ENCODE measurements around the gene STARD10. TPM values are rescaled to one million over a fixed set of nuclear protein-coding genes. Genes with fewer than 3 reads are reported as not detected.

STARD10 gene
- total RNA-seq, 1 donor from 2014 or later, result 28.2 TPM

- no peaks in the 10 kb centered on the region for H3K27me3 ChIP-seq (ENCODE audit: control insufficient read depth in 3 of 3, insufficient read depth in 3 of 3, low read length in 3 of 3)
- no peaks in the 10 kb centered on the region for H3K9me3 ChIP-seq (ENCODE audit: control insufficient read depth in 3 of 3, low read length in 3 of 3)
- no peaks in the 10 kb centered on the region for H3K36me3 ChIP-seq (ENCODE audit: control insufficient read depth in 3 of 3, insufficient read depth in 3 of 3, low read length in 3 of 3)
- peak overlapping the region; percentile 13 for H3K27ac ChIP-seq (ENCODE audit: low read depth, low read length)
- H3K9ac ChIP-seq (ENCODE audit: low read depth in 1 of 3, low read length in 3 of 3), result peak overlapping the region in 1 of 3 donors; percentile 25
- H3K4me3 ChIP-seq (ENCODE audit: low read length in 3 of 3), result no peak overlapping the region
- peaks cover 17 to 52% (median 31%) of the 10 kb centered on the region in 3 donors for H3K4me1 ChIP-seq (ENCODE audit: control insufficient read depth in 3 of 3, insufficient read depth in 3 of 3, low read length in 3 of 3)
Measured at GRCh38 chr11:72741429-72741833, 52.4 kb downstream of the STARD10 start.

DNA sequence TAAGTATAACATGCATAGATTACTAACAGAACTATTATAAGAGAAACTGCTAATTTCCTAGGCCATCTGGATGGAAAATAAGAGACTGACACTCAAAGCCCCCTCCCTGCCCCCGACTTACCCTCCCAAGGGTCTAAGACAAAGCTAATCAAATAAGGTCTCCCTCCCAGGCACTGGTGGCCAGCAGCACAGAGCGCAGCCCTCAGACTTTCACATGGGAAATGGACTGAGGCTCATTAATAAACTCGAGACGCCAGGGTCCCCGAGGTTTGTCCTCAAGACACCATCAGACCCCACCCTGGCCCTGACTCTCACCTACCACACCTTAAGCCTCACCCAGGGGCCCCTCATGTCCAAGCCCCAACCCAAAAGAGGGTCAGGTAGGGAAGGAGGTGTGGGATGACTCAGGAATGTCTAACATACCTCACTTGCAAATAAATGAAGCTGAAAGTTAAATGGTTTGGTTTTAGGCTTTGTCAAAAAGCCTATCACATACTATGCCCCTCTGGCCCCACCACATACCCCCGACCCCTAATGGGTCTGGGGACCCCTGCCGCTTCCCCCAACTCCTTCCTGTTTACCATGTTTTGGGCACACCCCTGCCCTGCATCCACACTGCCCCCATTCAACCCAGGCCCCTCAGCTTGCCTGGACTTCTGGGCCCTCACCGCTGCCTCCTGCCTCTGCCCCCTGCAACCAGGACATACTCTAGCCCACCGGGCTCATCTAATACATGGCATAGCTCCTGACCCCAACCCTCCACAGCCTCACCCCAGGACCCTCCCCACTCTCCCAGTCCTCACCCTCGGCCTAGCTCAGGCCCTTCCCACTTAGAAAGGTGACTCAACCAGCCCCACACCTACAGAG, 53.1 kb downstream of the STARD10 start:
- H3K27me3 ChIP-seq (ENCODE audit: control insufficient read depth in 3 of 3, insufficient read depth in 3 of 3, low read length in 3 of 3), result no peaks in the 10 kb centered on the region
- no peak overlapping the region for H3K9ac ChIP-seq (ENCODE audit: low read depth in 1 of 3, low read length in 3 of 3)
- no peak overlapping the region for H3K4me3 ChIP-seq (ENCODE audit: low read length in 3 of 3)
- H3K4me1 ChIP-seq (ENCODE audit: control insufficient read depth in 3 of 3, insufficient read depth in 3 of 3, low read length in 3 of 3), result peaks cover 17 to 55% (median 33%) of the 10 kb centered on the region in 3 donors
- no peaks in the 10 kb centered on the region for H3K36me3 ChIP-seq (ENCODE audit: control insufficient read depth in 3 of 3, insufficient read depth in 3 of 3, low read length in 3 of 3)
- H3K9me3 ChIP-seq (ENCODE audit: control insufficient read depth in 3 of 3, low read length in 3 of 3), result no peaks in the 10 kb centered on the region
- no peak overlapping the region for H3K27ac ChIP-seq (ENCODE audit: low read depth, low read length)

DNA sequence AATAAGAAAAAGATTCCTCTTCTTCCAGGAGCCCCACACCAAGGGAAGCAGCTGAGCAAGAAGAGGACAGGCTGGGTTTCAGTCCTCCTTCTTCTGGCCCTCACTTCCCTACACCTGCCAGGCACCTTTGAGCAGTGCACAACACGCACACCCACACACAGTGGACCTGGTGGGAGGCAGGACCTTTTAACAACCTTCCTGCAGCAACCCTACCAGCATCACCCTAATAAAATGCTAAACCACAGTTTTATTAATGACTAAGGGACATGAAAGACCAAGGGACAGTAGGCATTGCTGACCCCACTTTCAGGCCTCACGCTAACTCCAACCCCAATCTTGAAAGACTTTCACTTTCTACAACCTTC, 53.8 kb downstream of the STARD10 start:
- no peak overlapping the region for H3K27ac ChIP-seq (ENCODE audit: low read depth, low read length)
- no peak overlapping the region for H3K4me3 ChIP-seq (ENCODE audit: low read length in 3 of 3)
- no peaks in the 10 kb centered on the region for H3K9me3 ChIP-seq (ENCODE audit: control insufficient read depth in 3 of 3, low read length in 3 of 3)
- H3K4me1 ChIP-seq (ENCODE audit: control insufficient read depth in 3 of 3, insufficient read depth in 3 of 3, low read length in 3 of 3), result peaks cover 20 to 55% (median 34%) of the 10 kb centered on the region in 3 donors
- no peak overlapping the region for H3K9ac ChIP-seq (ENCODE audit: low read depth in 1 of 3, low read length in 3 of 3)
- no peaks in the 10 kb centered on the region for H3K27me3 ChIP-seq (ENCODE audit: control insufficient read depth in 3 of 3, insufficient read depth in 3 of 3, low read length in 3 of 3)
- H3K36me3 ChIP-seq (ENCODE audit: control insufficient read depth in 3 of 3, insufficient read depth in 3 of 3, low read length in 3 of 3), result no peaks in the 10 kb centered on the region

- Histone ChIP-seq H3K27me3 (ENCODE audit: control insufficient read depth in 3 of 3, insufficient read depth in 3 of 3, low read length in 3 of 3) (no peaks in the 10 kb centered on the region), H3K9ac (ENCODE audit: low read depth in 1 of 3, low read length in 3 of 3) (no peak overlapping the region), H3K9me3 (ENCODE audit: control insufficient read depth in 3 of 3, low read length in 3 of 3) (no peaks in the 10 kb centered on the region), H3K4me3 (ENCODE audit: low read length in 3 of 3) (no peak overlapping the region), H3K36me3 (ENCODE audit: control insufficient read depth in 3 of 3, insufficient read depth in 3 of 3, low read length in 3 of 3) (no peaks in the 10 kb centered on the region), H3K4me1 (ENCODE audit: control insufficient read depth in 3 of 3, insufficient read depth in 3 of 3, low read length in 3 of 3) (peaks cover 17 to 50% (median 33%) of the 10 kb centered on the region in 3 donors), H3K27ac (ENCODE audit: low read depth, low read length) (peak overlapping the region; percentile 55)
Measured at GRCh38 chr11:72739240-72740059, 54.4 kb downstream of the STARD10 start.

- H3K27ac ChIP-seq (ENCODE audit: low read depth, low read length), result peak overlapping the region; percentile 55
- H3K9ac ChIP-seq (ENCODE audit: low read depth in 1 of 3, low read length in 3 of 3), result no peak overlapping the region
- H3K4me3 ChIP-seq (ENCODE audit: low read length in 3 of 3), result peak overlapping the region in 1 of 3 donors; percentile 38
- H3K9me3 ChIP-seq (ENCODE audit: control insufficient read depth in 3 of 3, low read length in 3 of 3), result no peaks in the 10 kb centered on the region
- peaks cover 17 to 41% (median 31%) of the 10 kb centered on the region in 3 donors for H3K4me1 ChIP-seq (ENCODE audit: control insufficient read depth in 3 of 3, insufficient read depth in 3 of 3, low read length in 3 of 3)
- no peaks in the 10 kb centered on the region for H3K27me3 ChIP-seq (ENCODE audit: control insufficient read depth in 3 of 3, insufficient read depth in 3 of 3, low read length in 3 of 3)
- H3K36me3 ChIP-seq (ENCODE audit: control insufficient read depth in 3 of 3, insufficient read depth in 3 of 3, low read length in 3 of 3), result no peaks in the 10 kb centered on the region
Measured at GRCh38 chr11:72738199-72739141, 55.4 kb downstream of the STARD10 start.

- Histone ChIP-seq H3K9ac (ENCODE audit: low read depth in 1 of 3, low read length in 3 of 3) (no peak overlapping the region), H3K36me3 (ENCODE audit: control insufficient read depth in 3 of 3, insufficient read depth in 3 of 3, low read length in 3 of 3) (no peaks in the 10 kb centered on the region), H3K27ac (ENCODE audit: low read depth, low read length) (peak overlapping the region; percentile 65), H3K9me3 (ENCODE audit: control insufficient read depth in 3 of 3, low read length in 3 of 3) (no peaks in the 10 kb centered on the region), H3K4me3 (ENCODE audit: low read length in 3 of 3) (no peak overlapping the region), H3K4me1 (ENCODE audit: control insufficient read depth in 3 of 3, insufficient read depth in 3 of 3, low read length in 3 of 3) (peaks cover 17 to 37% (median 30%) of the 10 kb centered on the region in 3 donors), H3K27me3 (ENCODE audit: control insufficient read depth in 3 of 3, insufficient read depth in 3 of 3, low read length in 3 of 3) (no peaks in the 10 kb centered on the region)
Measured at GRCh38 chr11:72737336-72737735, 56.5 kb downstream of the STARD10 start.

- Histone ChIP-seq H3K4me3 (ENCODE audit: low read length in 3 of 3) (no peak overlapping the region), H3K9ac (ENCODE audit: low read depth in 1 of 3, low read length in 3 of 3) (no peak overlapping the region)
Measured at GRCh38 chr11:72736452-72737069, 57.3 kb downstream of the STARD10 start.

GRCh38 chr11:72735495-72736027, 58.3 kb downstream of the STARD10 start:
- Histone ChIP-seq H3K4me1 (ENCODE audit: control insufficient read depth in 3 of 3, insufficient read depth in 3 of 3, low read length in 3 of 3) (peaks cover 13 to 28% (median 25%) of the 10 kb centered on the region in 3 donors), H3K4me3 (ENCODE audit: low read length in 3 of 3) (no peak overlapping the region)

More at GRCh38 chr11:72736452-72737069, 57.3 kb downstream of the STARD10 start:
- Histone ChIP-seq H3K36me3 (ENCODE audit: control insufficient read depth in 3 of 3, insufficient read depth in 3 of 3, low read length in 3 of 3) (no peaks in the 10 kb centered on the region), H3K9me3 (ENCODE audit: control insufficient read depth in 3 of 3, low read length in 3 of 3) (no peaks in the 10 kb centered on the region), H3K27ac (ENCODE audit: low read depth, low read length) (peak overlapping the region; percentile 65), H3K27me3 (ENCODE audit: control insufficient read depth in 3 of 3, insufficient read depth in 3 of 3, low read length in 3 of 3) (no peaks in the 10 kb centered on the region), H3K4me1 (ENCODE audit: control insufficient read depth in 3 of 3, insufficient read depth in 3 of 3, low read length in 3 of 3) (peaks cover 13 to 33% (median 25%) of the 10 kb centered on the region in 3 donors)

DNA sequence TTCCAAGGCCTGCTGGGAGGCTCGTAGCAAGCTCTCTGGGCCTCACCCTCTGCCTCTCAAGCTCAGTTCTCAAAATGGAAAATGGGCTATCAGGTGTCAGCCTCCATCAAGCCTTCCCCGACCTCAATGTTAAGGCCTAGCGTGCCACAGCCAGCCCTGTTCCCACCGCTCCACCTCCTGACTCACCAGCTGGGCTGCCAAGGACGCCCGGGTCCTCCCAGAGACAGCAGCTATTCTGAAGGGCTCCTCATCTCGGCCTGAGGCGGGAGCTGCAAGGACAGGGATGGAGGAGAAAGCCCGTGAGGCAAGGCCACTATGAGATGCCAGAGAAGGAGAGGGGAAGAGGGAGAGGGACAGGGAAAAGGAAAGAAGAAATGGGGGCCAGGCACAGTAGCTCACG, 61.5 kb downstream of the STARD10 start:
- Histone ChIP-seq H3K4me3 (ENCODE audit: low read length in 3 of 3) (peak overlapping the region in 1 of 3 donors; percentile 14), H3K36me3 (ENCODE audit: control insufficient read depth in 3 of 3, insufficient read depth in 3 of 3, low read length in 3 of 3) (peaks cover 0 to 2% (median 0%) of the 10 kb centered on the region in 3 donors), H3K4me1 (ENCODE audit: control insufficient read depth in 3 of 3, insufficient read depth in 3 of 3, low read length in 3 of 3) (peaks cover 7 to 17% (median 12%) of the 10 kb centered on the region in 3 donors), H3K9ac (ENCODE audit: low read depth in 1 of 3, low read length in 3 of 3) (no peak overlapping the region), H3K27me3 (ENCODE audit: control insufficient read depth in 3 of 3, insufficient read depth in 3 of 3, low read length in 3 of 3) (no peaks in the 10 kb centered on the region), H3K27ac (ENCODE audit: low read depth, low read length) (peak overlapping the region; percentile 7), H3K9me3 (ENCODE audit: control insufficient read depth in 3 of 3, low read length in 3 of 3) (no peaks in the 10 kb centered on the region)

More at GRCh38 chr11:72735495-72736027, 58.3 kb downstream of the STARD10 start:
- Histone ChIP-seq H3K36me3 (ENCODE audit: control insufficient read depth in 3 of 3, insufficient read depth in 3 of 3, low read length in 3 of 3) (peaks cover 0 to 2% (median 0%) of the 10 kb centered on the region in 3 donors), H3K27ac (ENCODE audit: low read depth, low read length) (no peak overlapping the region), H3K9ac (ENCODE audit: low read depth in 1 of 3, low read length in 3 of 3) (peak overlapping the region in 1 of 3 donors; percentile 10), H3K27me3 (ENCODE audit: control insufficient read depth in 3 of 3, insufficient read depth in 3 of 3, low read length in 3 of 3) (no peaks in the 10 kb centered on the region), H3K9me3 (ENCODE audit: control insufficient read depth in 3 of 3, low read length in 3 of 3) (no peaks in the 10 kb centered on the region)
